GM13976 (cell line): Measurements from ENCODE around the gene PRKAR1B.

Experiments used
- DNase-seq: peaks from one replicate; pipeline ENCODE4 v3.0.0; 2012; ENCODE audit warnings: low spot score
- in situ Hi-C: fragments of 300-500 bp; cut with MboI; formaldehyde crosslinking; loops from one replicate; pipeline ENCODE4 v1.12.0; 2022; ENCODE audit warnings: low sequenced_read_pairs, mixed read lengths, inconsistent platforms; ENCODE audit not compliant: unreplicated experiment
- TF ChIP-seq, protein P1 (sequence below): IDR thresholded peaks from 2 replicates; pipeline ENCODE4 v1.5.1; 2012; ENCODE audit warnings: borderline replicate concordance, mild to moderate bottlenecking; ENCODE audit not compliant: insufficient read depth; ENCODE audit errors: extremely low read depth, missing control alignments, control extremely low read depth

PRKAR1B gene

DNA sequence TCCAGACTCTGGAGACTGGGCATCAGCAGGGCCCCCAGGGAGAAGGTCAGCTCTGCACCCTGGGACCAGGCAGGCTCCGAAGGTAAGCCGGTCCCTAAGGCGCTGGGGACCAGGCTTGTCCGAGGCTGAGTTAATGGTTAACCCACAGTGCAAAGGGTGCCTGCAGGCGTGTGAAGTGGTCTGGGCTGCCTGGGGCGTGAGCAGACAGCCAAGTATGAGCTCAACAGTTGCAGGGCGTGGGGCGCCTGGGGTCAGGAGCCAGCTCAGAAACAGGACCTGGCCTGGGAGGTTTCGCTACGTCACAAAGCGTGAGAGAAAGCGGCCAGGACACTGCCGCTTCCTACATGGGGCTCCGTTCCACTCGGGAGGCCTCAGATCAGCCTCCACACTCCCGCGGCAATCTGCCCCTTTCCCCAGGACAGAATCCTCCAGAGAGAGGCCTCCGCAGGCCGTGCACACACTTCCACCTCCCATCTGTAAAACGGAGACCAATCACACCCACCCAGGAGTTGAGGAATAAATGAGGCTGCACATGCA lies 223.4 kb downstream of the PRKAR1B start:
- in situ Hi-C loops, result no loop called here
- TF ChIP-seq, protein P1, sequence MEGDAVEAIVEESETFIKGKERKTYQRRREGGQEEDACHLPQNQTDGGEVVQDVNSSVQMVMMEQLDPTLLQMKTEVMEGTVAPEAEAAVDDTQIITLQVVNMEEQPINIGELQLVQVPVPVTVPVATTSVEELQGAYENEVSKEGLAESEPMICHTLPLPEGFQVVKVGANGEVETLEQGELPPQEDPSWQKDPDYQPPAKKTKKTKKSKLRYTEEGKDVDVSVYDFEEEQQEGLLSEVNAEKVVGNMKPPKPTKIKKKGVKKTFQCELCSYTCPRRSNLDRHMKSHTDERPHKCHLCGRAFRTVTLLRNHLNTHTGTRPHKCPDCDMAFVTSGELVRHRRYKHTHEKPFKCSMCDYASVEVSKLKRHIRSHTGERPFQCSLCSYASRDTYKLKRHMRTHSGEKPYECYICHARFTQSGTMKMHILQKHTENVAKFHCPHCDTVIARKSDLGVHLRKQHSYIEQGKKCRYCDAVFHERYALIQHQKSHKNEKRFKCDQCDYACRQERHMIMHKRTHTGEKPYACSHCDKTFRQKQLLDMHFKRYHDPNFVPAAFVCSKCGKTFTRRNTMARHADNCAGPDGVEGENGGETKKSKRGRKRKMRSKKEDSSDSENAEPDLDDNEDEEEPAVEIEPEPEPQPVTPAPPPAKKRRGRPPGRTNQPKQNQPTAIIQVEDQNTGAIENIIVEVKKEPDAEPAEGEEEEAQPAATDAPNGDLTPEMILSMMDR, result no peak
- no peak for DNase-seq

DNA sequence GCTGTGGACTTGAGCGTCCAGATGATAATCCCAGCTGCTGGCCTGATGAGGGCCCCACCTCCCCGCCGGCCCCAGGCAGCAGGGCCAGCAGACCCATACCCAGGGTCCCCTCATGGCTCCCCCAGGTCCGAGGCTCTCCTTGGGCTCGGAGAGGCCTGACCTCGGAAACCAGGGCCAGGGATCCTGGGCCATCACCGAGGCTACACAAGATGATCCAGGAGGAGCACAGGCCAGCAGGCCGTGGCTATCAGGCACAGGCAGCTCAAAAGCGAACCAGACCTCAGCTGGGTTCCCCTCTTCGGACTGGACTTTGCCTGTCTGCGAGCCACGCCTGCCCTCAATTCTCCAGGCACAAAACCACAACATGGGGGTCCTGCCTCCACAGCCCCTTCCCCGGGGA lies 224.8 kb downstream of the PRKAR1B start:
- in situ Hi-C loops, result no loop called here
- DNase-seq, result no peak
- TF ChIP-seq, protein P1, result no peak

DNA sequence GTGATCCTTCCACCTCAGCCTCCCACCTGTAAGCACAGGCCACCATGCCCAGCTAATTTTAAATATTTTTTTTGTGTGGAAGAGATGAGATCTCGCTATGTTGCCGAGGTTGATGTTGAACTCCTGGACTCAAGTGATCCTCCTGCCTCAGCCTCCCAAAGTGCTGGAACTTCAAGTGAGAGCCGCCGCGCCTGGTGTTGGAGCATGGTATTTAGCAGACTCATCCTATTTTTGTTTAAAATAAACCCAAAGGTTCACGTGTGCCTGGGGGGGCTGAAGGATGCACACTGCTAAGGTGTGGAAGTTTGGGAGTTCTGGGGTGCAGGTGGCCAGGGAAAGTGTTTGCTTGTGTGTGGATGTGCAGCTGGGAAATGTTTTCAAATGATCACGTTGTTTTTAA lies 225.6 kb downstream of the PRKAR1B start:
- in situ Hi-C loops, result no loop called here
- no peak for DNase-seq
- TF ChIP-seq, protein P1, result no peak

DNA sequence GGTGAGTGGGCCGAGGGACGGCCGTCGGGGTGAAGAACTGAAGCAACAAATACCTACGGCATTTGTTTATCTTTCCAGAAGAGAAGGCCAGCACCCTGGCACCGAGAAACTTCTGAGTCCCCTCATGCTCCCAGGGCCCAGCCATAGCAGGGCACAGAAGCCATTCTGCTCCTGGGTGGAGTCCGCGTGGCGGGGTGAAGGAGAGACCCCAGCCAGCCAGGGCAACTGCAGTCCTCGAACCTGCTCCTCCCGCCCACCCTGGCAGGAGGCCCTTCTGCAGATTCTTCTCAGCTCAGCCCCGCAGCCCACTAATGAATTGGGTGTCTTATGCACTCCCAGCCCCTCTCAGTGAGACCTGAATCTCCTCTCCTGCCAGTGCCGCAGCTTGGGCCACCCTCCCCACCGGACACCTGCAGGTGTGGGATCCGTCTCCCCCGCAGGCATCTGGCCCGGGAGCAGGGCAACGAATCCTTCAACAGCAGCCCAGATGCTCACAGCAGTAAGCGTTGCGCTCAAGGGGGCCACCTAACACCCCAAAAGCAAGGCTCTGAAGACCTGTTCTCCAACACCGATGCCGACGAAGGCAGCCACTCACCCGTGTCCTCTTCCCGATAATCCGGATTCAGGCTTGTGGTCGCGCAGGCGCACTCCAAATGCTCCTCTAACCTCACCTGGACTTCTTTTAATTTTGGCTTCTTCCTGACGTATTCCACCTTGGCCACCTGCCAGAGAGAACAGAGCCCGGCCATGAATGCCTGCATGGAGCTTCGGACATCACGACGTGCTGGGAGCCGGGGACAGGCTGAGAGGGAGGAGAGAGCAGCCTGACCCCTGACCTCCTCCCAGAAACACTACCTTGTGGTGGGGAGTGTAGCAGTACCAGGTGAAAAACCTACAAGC lies 226.3 kb downstream of the PRKAR1B start:
- TF ChIP-seq, protein P1, result no peak
- in situ Hi-C loops, result no loop called here

DNA sequence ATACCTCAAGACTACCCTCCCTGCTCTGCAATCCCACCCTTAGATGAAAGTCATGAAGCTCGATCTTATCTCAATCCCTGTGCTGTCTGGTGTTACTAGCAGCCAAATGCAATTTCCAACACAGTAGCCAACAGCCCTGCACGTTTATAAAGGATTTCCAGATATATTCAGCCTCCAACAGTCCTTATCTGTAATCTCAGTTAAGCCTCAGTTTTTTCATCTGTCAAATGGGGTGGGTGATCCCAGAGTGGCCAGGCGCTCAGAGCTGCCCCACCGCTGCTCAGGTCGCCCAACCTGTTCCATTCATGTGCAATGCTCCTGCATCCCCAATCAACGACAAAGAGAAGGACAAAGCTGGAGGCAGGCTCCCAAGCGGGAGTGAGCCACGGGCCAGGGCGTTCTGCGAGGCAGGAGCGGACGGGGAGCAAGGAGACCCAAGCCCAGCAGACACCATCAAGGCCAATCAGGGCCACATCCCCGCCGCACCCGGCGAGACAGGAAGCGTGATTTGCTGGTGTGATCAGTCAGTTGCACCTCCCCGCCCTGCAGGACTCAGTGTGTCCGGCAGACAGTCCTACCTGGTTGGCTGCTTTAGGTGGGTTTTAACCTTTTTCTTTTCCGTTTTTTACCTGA lies 227.1 kb downstream of the PRKAR1B start:
- TF ChIP-seq, protein P1, result no peak
- DNase-seq, result no peak
- in situ Hi-C loops, result no loop called here

More for the DNA sequence above, 226.3 kb downstream of the PRKAR1B start:
- no peak for DNase-seq
